8988T (cell line): Measurements from ENCODE around the gene KCNK2.

Source experiments
- DNase-seq: peaks from one replicate; pipeline ENCODE4 v3.0.0; 2011

The KCNK2 gene

GRCh38 chr1:215166886-215167285 lies 84.3 kb downstream of the KCNK2 start:
- no peak for DNase-seq

GRCh38 chr1:215181518-215181917 lies 99.0 kb downstream of the KCNK2 start:
- no peak for DNase-seq

GRCh38 chr1:215185067-215185620 lies 102.6 kb downstream of the KCNK2 start:
- DNase-seq = no peak

- no peak for DNase-seq
Observed at GRCh38 chr1:215188302-215188950, 105.9 kb downstream of the KCNK2 start.

DNA sequence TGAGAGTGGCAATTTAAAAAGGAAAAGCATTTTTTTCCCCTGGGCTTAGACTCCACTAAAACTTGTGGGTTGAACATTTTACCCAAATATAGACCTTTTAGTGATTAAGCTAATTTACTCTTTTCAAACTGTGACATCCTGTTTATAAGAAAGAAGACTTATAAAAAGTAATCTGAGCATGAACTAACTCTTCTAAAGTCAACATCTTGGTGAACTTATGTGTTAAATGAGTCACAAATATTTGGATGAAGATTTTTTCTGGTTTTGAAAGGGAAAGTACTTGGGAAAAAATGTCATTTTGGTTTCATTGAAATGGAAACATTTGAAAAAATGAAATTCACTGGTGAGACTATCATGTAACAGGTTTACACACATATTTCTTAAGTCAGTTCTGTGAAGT lies 109.8 kb downstream of the KCNK2 start:
- DNase-seq = no peak

- DNase-seq = no peak
Observed at GRCh38 chr1:215198021-215198420, 115.5 kb downstream of the KCNK2 start.

- no peak for DNase-seq
Observed at GRCh38 chr1:215200121-215200520, 117.6 kb downstream of the KCNK2 start.

DNA sequence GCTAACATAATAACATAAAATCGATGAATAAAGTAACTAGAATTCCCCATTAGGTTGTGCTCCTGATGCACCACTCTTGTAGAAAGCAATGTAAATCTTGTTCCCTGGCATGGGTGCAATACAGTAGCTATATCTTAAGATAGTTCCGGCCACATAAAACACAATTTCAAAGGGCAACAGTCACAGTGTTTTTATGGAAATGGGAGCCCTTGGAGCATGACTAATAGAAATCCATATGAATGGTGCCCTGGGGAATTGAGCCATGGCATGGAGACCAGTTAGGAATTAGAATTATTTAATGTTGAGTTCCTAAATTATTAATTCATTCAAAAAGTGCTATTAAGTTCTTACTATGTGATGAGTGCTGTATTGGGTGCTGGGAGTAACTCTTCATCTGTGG lies 118.7 kb downstream of the KCNK2 start:
- no peak for DNase-seq

DNA sequence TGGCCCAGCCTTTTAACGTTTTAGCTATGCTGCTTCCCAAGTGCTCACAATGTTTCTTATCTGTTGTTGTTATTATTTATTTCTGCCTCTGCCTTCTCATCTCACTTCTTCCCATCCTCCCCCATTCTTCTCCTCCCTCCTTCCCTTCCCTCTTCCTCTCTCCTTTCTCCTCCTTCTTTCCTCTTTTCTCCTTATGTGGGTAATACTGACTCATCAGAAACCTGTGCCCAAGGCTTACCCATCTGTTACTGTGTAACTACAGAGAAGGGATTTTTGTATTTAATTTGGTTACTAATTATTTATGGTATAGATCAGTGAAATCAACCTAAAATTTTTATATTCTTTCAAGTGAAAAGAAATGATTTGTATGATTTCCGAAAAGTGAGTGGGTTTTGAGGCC lies 120.3 kb downstream of the KCNK2 start:
- DNase-seq = no peak

- no peak for DNase-seq
Observed at GRCh38 chr1:215210167-215210566, 127.6 kb downstream of the KCNK2 start.

GRCh38 chr1:215215846-215216245 lies 133.3 kb downstream of the KCNK2 start:
- no peak for DNase-seq

- no peak for DNase-seq
Observed at GRCh38 chr1:215219372-215219771, 136.8 kb downstream of the KCNK2 start.

GRCh38 chr1:215220346-215220745 lies 137.8 kb downstream of the KCNK2 start:
- DNase-seq = no peak

DNA sequence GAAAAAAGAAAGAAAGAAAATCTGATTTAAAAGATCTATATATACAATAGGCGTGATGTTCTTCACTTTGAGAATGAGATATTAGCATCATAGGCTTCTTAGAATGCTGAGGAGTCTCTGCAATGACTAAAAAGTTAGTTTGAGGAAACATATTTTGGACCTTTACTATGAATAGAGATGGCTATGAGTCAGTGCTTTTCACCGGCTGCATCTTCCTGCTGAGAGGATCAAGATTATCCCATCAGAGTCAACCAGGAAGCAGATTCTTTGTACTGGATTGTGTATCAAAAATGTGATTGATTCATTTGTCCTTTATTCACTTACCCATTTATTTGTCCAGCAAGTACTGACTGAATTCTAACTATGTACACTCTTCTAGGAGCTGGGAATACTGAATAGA lies 144.2 kb downstream of the KCNK2 start:
- DNase-seq = no peak

DNA sequence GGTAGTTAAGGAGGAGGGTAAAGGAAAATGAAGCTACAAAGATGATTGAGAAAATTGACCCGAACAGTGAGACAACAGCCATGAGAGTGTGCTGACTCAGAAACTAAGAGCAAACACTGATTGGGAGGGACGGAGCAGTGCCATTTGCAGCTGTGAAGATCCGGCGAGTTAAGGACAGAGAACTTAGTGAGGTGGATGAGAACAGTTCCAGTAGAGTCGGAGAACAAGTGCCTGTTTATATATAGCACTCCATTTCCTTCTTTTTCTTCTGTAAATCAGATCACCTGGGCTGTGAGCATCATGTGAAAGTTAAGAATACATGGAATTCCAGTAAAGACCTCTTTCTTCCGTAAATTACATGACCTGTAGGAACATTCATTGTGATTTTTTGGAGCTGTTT lies 145.7 kb downstream of the KCNK2 start:
- no peak for DNase-seq

GRCh38 chr1:215241451-215241850 lies 158.9 kb downstream of the KCNK2 start:
- no peak for DNase-seq

- DNase-seq = no peak
Observed at GRCh38 chr1:215243345-215244054, 161.0 kb downstream of the KCNK2 start.

DNA sequence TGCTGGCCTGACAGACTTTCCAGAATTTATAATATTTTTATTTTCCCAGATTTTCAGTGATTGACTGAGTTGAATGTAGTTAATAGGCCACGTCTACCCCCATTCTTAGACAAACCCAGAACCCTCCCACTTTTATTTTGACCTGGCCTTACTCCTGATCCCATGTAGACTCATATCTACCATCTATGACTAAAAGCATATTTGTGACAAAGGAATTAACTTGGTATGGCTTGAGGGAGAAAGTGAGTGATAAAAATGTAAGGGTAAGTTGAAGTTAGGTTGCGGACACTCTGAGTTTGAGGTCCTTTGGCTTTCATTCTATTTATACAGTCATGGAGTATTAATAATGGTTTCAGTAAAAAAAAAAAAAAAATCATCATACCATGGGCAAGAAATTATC lies 168.4 kb downstream of the KCNK2 start:
- DNase-seq = no peak

- DNase-seq = no peak
Observed at GRCh38 chr1:215251428-215251827, 168.9 kb downstream of the KCNK2 start.

GRCh38 chr1:215252164-215252563 lies 169.6 kb downstream of the KCNK2 start:
- DNase-seq = no peak

DNA sequence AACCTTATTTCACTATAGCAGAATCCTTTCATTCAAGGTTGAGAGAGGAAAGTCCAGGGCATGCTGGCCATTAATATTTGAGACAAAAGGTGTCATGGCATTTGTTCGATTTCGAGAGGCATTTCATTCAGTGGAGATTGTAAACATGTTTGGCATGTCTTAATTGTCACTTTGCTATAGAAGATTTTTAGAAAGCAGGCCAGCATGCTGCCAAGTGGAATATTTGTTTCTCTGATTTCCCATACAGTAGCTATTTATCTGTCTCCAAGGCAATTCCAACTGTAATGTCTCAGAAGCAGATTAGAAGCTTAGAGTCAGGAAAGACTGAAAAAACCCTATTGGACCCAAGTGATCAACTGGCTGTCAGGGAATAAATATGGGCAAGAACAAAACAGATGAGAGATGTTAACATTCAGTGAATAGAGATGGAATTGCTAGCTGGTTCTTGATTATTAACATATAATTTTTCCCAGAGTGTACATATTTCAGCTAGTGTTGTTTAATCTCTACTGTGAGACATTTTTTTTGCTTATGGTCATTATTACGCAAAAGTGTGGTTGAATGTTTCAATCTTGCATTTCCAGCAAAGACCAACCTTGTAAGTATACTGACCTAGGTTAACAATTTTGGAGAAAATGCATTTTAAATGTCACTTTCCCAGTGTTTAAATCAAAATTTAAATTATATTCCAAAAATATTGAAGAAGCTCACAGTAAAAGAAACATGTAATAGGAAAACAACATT lies 174.6 kb downstream of the KCNK2 start:
- DNase-seq = no peak

DNA sequence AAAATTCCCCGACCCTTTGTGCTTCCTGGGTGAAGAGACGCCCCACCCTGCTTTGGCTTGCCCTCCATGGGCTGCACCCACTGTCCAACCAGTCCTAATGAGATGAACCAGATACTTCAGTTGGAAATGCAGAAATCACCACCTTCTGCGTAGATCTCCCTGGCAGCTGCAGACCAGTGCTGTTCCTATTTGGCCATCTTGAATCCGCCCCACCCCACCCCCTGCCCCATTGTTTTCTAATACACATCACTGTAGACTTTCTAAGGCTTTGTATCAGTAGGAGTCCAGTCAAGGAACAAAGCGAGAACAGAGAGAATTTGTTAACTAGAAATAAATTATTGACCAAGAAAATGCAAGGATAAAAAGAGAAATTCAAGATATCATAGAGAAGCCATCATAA lies 178.2 kb downstream of the KCNK2 start:
- no peak for DNase-seq

DNA sequence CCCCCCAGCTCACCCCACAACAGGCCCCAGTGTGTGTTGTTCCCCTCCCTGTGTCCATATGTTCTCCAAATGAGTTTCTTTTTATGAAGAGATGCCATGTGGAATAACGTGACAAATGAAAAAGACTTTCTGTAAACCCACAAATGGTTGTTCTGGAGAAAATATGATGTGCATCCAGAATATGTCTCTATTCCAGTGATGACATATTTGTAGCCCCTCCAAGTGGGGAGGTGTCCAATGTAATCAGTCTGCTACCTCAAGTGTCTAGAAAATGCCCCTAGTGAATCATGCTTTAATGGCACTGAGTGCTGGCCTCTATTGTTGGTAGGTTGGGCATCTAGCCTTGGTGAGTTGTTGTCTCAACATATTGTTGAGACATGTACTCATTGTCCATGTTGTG lies 179.6 kb downstream of the KCNK2 start:
- no peak for DNase-seq

DNA sequence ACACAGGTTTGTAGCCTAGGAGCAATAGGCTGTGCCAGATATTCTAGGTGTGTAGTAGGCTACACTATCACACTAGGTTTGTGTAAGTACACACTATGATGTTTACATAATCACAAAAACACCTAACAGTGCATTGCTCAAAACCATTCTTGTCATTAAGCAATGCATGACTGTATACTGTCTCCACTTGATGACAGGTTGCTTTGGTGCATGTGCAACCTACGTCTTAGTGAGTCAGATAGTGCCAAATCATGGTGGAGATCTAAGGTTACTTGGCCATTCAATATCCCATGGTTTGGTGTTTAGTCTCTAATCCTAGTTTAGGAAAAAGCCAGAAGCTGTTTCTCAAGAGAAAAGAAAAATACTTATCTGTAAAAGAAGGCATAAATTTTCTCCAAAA lies 181.1 kb downstream of the KCNK2 start:
- DNase-seq = no peak
